ENCODE data around the gene OSGEP. TPM values are rescaled to one million over a fixed set of nuclear protein-coding genes. Genes with fewer than 3 reads are reported as not detected.

Gene OSGEP
- total RNA-seq, 1 donor from 2014 or later: 57.1 TPM

DNA sequence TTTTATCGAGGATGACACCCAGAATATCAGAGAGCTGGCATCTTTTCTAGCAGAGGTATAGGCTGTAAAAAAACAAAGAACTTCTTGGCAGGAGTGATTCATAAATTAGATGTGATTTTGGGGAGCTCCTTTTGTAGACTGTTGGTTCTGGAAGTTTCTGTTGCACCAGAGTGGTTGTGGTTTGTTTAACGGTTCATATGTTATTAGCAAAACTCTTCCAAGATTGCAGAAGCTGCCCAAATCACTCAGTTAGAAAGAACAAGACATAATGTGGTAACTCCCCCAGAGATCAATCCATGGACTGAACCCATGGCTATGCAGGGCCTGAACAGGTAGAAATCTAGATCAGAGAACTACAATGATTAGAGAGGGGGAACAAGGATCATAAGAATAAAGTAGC lies 44.0 kb upstream of the OSGEP start:
- TF ChIP-seq, protein P1, sequence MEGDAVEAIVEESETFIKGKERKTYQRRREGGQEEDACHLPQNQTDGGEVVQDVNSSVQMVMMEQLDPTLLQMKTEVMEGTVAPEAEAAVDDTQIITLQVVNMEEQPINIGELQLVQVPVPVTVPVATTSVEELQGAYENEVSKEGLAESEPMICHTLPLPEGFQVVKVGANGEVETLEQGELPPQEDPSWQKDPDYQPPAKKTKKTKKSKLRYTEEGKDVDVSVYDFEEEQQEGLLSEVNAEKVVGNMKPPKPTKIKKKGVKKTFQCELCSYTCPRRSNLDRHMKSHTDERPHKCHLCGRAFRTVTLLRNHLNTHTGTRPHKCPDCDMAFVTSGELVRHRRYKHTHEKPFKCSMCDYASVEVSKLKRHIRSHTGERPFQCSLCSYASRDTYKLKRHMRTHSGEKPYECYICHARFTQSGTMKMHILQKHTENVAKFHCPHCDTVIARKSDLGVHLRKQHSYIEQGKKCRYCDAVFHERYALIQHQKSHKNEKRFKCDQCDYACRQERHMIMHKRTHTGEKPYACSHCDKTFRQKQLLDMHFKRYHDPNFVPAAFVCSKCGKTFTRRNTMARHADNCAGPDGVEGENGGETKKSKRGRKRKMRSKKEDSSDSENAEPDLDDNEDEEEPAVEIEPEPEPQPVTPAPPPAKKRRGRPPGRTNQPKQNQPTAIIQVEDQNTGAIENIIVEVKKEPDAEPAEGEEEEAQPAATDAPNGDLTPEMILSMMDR (conservative IDR thresholded peaks at IDR 0.05): no peak
- H3K36me3 Mint-ChIP-seq: no peaks in the 10 kb centered on the region
- H3K9me3 Mint-ChIP-seq: peaks cover 6% of the 10 kb centered on the region
- no peak overlapping the region for H3K27ac Mint-ChIP-seq
- peaks cover 13% of the 10 kb centered on the region for H3K4me1 Mint-ChIP-seq (ENCODE audit: unreplicated experiment)
- DNase-seq (ENCODE audit: extremely low spot score, unreplicated experiment): no peak
- H3K27me3 Mint-ChIP-seq: no peaks in the 10 kb centered on the region
- no peak overlapping the region for H3K4me3 Mint-ChIP-seq

DNA sequence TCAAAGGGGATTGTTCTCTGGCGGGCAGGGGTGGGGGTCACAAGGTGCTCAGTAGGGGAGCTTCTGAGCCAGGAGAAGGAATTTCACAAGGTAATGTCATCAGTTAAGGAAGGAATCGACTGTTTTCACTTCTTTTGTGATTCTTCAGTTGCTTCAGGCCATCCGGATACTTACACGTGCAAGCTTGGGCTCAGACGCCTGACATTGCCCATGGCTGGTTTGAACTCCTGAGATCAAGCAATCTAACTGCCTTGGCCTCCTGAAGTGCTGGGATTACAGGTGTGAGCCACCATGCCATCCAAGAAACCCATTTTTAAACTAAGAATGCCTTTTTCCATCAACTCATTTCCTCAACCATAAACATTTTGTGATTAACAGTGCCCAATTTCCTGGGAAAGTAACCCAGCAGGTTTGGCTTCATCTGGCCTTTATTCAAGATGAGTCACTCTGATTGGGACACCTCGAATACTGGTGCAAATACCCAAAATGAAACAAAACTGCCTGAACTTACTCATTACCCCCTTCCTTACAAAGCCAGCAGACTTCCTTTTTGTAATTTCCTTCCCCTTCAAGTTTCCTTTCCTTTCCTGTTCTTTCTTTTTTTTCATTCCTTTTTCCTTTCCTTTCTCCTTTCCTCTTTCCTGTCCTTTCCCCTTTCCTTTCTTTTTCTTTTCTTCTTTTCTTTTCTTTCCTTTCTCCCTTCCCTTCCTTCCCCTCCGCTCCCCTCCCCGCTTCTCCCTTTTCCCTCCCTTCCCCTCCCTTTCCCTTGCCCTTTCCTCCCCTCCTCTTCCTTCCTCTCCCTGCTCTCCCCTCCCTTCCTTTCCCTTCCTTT lies 40.5 kb upstream of the OSGEP start:
- peaks cover 8% of the 10 kb centered on the region for H3K9me3 Mint-ChIP-seq
- H3K4me1 Mint-ChIP-seq (ENCODE audit: unreplicated experiment): peaks cover 15% of the 10 kb centered on the region
- DNase-seq (ENCODE audit: extremely low spot score, unreplicated experiment): no peak
- no peaks in the 10 kb centered on the region for H3K36me3 Mint-ChIP-seq
- peak overlapping the region; percentile 79 for H3K27ac Mint-ChIP-seq
- peak overlapping the region; percentile 43 for H3K4me3 Mint-ChIP-seq
- TF ChIP-seq, protein P1 (conservative IDR thresholded peaks at IDR 0.05): no peak
- no peaks in the 10 kb centered on the region for H3K27me3 Mint-ChIP-seq

DNA sequence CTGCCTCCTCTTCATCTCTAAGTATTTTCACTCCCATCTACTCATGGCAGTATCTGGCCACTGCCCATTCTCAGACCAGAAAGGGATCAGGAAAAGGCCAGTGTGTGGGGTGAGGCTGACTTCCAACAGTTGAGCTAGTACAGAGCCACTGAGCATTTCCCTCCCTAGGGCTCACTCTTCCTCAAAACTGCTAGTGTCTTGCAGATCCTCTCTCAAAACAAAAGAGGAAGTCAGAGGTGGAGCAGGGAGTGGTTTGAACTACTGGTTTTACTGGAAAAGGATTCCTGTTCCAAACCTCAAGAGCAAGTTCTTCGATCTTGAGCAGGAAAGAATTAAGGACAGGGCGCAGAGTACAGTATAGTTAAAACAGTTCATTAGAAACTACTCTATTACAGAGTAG lies 39.0 kb upstream of the OSGEP start:
- Mint-ChIP-seq H3K4me1 (ENCODE audit: unreplicated experiment) (peaks cover 12% of the 10 kb centered on the region), H3K27ac (peak overlapping the region; percentile 96), H3K9me3 (peaks cover 13% of the 10 kb centered on the region), H3K36me3 (no peaks in the 10 kb centered on the region), H3K27me3 (no peaks in the 10 kb centered on the region), H3K4me3 (peak overlapping the region; percentile 79)
- DNase-seq (ENCODE audit: extremely low spot score, unreplicated experiment): no peak
- TF ChIP-seq, protein P1 (conservative IDR thresholded peaks at IDR 0.05): no peak

DNA sequence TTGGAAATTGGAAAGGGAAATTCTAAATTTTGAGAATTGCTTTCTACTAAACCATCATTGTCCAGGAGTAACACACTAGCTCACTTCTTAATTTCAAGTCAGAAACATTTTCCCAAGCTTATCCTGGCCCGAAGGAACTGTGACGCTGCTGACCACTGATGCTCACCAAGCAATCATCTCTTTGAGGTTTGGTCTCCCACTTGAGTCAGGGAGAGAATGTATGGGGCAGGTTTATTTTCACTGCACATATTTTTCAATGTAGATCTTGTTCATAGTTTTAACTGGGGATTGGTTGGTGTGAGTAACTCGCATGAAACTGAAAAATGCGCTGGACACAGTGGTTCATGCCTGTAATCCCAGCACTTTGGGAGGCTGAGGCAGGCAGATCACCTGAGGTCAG lies 37.9 kb upstream of the OSGEP start:
- Mint-ChIP-seq H3K27ac (peak overlapping the region; percentile 5), H3K36me3 (no peaks in the 10 kb centered on the region), H3K9me3 (peaks cover 13% of the 10 kb centered on the region), H3K4me3 (no peak overlapping the region), H3K4me1 (ENCODE audit: unreplicated experiment) (peaks cover 11% of the 10 kb centered on the region), H3K27me3 (no peaks in the 10 kb centered on the region)
- no peak for DNase-seq (ENCODE audit: extremely low spot score, unreplicated experiment)
- TF ChIP-seq, protein P1 (conservative IDR thresholded peaks at IDR 0.05): no peak

DNA sequence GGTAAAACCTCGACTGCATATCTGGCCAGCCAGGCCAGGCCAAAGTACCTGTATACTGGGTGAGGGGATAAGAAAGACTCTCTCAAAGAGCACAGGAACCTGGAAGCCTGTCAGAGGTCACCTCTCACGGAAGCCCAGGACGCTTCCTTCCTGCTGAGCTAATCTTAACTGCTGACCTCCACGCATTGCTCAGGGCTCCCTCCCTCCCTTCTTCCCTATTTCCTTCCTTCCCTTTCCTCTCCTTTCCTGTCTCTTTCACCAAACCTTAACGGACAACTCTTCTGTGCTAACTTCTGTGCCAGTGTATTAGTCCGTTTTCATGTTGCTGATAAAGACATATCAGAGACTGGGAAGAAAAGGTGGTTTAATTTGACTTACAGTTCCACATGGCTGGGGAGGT lies 36.0 kb upstream of the OSGEP start:
- no peaks in the 10 kb centered on the region for H3K36me3 Mint-ChIP-seq
- H3K9me3 Mint-ChIP-seq: peaks cover 13% of the 10 kb centered on the region
- H3K27ac Mint-ChIP-seq: no peak overlapping the region
- no peak overlapping the region for H3K4me3 Mint-ChIP-seq
- H3K27me3 Mint-ChIP-seq: no peaks in the 10 kb centered on the region
- H3K4me1 Mint-ChIP-seq (ENCODE audit: unreplicated experiment): peaks cover 11% of the 10 kb centered on the region
- TF ChIP-seq, protein P1 (conservative IDR thresholded peaks at IDR 0.05): no peak
- DNase-seq (ENCODE audit: extremely low spot score, unreplicated experiment): no peak
